Muscle of arm (tissue), 12 donors: Measurements from ENCODE around the gene CEP162. TPM values are rescaled to one million over a fixed set of nuclear protein-coding genes. Genes with fewer than 3 reads are reported as not detected.
"Not testable (repeated sequence)": the region's sequence is repeated elsewhere in the genome, so short reads cannot be mapped to it uniquely, and the experiment has no call there.

Experiments
- DNase-seq: peaks from one replicate; pipeline ENCODE4 v3.0.0-alpha.2; 2013
- polyA plus RNA-seq, 12 donors: library from polyadenylated mRNA; unstranded; fragments of 120-200 nt; gene quantifications; one replicate each; pipeline ENCODE4 v1.2.1, GENCODE V29; 2013; ENCODE audit not compliant: insufficient read length in 12 of 12

CEP162 gene
- polyA plus RNA-seq, 12 donors = 4.9 to 14.9 (median 8.0) TPM; not detected in 1

DNA sequence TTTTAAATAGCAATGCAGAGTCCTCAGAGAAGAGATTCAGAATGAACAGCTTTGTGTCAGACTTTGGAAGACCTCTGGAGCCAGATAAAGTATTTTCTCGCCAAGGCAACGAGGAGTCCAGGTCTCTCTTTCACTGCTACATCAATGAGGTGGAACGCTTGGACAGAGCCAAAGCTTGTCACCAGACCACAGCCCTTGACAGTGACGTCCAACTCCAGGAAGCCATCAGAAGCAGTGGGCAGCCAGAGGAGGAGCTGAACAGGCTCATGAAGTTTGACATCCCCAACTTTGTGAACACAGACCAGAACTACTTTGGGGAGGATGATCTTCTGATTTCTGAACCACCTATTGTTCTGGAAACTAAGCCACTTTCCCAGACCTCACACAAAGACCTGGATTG lies 138.4 kb downstream of the CEP162 start:
- DNase-seq = no peak

DNA sequence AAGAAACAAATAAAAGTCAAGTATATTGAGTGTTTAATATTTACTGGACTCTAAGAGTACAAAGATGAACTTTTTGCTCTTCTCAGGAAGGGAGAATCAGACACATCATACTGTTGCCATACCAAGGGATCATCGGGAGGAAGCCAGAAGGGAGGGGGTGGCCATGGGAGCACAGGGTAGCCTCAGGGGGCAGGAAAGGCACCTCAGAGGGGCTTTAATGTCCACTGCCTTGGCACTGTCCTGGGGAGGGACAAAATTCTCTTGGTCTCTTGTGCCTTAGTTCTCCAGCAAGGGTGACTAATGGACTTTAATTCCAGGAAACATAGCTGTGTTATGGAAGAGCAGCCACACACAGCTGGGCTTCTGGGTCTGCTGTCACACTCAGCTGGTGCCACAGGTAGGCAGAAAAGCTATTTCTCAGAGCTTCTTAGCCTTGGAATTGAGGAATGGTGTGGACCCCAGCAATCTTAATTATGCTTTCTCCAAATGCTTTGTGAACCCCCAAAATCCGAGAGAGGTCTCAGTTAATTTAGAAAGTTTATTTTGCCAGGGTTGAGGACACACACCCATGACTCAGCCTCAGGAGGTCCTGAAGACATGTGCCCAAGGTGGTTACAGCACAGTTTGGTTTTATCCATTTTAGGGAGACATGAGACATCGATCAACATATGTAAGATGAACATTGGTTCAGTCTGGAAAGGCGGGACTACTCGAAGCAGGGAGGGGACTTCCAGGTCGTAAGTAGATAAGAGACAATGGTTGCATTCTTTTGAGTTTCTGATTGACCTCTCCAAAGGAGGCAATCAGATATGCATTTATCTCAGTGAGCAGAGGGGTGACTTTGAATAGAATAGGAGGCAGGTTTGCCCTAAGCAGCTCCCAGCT lies 140.7 kb downstream of the CEP162 start:
- DNase-seq = no peak

DNA sequence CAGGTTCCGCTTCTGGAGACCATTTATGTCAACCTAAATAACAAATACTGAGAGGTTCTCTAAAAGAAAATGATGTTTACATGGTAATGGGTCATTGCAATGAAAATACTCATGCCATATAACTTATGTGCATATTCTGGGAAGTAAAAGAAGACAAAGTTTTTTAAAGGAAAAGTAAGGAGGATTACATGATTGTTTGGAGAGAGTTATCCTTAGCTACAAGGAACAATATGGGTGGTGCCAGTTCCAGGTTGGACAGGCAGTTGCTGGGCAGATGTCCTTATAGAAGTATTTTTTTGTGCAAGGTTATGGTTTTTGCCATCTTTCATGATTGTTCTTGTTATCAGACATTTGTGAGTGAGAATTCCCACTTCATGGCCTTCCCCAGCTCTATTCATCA lies 141.4 kb downstream of the CEP162 start:
- no peak for DNase-seq

DNA sequence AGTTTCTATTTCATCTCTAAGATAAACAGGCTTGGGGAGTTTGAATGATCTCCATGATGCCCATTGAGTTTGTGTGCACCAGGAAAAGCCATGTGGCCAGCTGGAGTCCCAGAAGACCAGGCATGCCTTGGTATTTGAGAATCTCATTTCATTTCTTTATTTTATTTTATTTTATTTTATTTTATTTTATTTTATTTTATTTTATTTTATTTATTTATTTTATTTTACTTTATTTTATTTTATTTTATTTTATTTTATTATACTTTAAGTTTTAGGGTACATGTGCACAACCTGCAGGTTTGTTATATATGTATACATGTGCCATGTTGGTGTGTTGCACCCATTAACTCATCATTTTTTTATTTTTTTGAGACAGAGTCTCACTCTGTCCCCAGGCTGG lies 142.7 kb downstream of the CEP162 start:
- DNase-seq = not testable (repeated sequence)

DNA sequence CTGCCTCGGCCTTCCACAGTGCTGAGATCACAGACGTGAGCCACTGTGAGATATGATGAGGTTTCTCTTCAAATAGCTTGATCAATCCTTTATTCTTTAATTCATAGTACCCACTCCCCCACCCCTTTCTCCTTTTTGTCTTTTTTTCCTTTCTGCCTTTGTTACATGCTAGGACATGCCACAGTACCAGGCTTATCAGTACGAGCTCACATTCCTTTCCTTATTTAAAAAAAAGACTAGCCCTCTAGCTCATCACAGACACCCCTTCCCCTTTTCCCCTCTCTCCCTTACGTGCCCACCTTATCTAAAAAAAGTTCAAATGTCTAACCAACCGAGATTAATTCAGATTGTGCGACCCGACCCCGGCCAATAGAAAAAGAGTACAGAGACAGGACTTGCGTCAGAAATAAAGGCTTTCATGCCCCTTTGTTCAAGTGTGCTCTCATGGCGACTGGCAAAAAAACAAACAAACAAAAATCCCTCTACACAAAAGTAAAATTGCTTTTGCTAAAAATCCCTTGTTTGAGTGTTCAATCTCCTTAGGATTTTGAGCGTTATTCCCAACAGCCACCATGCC lies 144.7 kb downstream of the CEP162 start:
- DNase-seq = no peak

DNA sequence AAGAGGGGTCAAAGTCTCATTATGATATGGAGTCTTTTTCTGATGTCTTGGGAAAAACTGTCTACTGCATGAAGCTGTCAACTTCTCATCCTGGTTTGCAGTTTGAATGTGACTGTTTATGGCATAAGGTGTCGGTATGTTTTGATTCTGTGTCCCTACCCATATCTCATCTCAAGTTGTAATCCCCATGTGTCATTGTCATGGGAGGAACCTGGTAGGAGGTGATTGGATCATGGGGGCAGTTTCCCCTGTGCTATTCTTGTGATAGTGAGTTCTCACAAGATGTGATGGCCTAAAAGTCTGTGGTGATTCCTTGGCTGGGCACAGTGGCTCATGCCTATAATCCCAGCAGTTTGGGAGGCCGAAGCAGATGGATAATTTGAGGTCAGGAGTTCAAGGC lies 146.2 kb downstream of the CEP162 start:
- DNase-seq = no peak

DNA sequence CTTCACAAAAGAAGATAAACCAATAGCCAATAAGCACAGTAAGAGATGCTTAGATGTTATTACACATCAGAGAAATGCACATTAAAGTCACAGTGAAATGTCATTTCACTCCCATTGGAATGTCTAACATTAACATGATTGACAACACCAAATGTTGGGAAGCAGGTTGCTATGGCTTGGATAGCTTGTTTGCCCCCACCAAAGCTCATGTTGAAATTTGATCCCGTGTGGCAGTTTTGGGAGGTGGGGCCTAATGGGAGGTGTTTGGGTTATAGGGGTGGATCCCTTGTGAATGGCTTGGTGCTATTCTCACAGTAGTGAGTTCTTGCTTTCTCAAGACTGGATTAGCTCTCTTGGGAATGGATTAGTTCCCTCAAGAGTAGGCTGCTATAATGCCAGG lies 149.1 kb downstream of the CEP162 start:
- peak; percentile 15 for DNase-seq

DNA sequence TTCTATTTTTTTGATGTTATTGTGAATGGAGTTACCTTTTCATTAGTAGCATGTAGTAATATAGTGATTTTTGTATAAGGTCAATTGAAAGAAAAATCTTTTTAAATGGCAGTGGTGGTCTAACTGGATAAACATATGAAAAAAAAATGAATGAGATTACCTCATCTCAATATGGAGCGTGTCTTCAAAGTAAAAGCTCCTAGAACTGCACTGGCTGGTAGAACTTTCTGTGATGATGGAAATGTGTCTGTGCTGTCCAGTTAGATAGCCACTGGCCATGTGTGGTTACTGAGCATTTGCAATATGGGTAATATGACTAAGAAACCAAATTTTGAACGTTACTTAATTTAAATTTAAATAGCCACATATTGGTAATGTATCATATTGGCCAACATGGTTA lies 149.8 kb downstream of the CEP162 start:
- DNase-seq = no peak

DNA sequence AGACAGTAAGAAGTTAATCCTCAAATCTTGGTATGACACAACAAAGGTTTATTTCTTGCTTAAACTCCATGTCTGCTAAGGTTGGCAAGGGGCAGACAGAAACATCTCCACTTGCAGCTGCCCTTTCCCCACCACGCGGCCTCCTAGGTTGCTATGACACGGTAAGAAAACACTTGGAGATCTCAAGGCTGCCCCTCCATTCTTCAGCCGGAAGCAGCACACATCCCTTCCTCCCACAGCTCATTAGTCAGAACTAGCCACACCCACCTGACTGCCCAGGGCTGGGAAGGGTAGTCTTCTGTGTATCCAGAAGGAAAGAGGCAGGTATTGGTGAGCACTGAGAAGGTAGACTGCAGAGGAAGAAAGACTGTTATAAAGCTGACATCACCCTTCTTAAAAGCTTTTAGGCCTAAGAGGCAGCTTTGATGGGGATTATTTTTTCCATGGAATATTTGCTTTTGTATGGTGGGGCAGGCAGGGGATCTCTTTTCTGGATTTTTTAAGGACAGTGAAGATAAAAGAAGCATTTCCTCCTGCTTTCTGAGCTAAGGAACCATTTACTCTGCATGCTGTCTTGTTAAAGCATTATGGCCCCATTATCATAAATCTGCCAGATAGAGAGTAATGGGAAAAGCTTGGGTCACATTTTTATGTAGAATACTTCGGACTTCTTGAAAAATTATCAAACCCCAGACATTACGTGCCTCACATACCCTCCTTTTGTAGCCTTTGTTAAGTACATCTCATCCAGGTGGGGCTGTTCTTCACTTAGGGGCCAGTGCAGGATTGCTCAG lies 152.3 kb downstream of the CEP162 start:
- no peak for DNase-seq

Other genes with a start within 250 kb of the CEP162 start
- gene MRAP2, start 193.9 kb downstream of the CEP162 start, polyA plus RNA-seq = 10 to 100 TPM in 10 of 12 donors, 1 to 10 TPM in 1, not detected in 1; 8.5 to 40.7 (median 26.3) TPM